Esophagus muscularis mucosa (tissue), 4 donors: Measurements from ENCODE around the gene OR5H1. TPM values are rescaled to one million over a fixed set of nuclear protein-coding genes. Genes with fewer than 3 reads are reported as not detected.
"Not testable (repeated sequence)": the region's sequence is repeated elsewhere in the genome, so short reads cannot be mapped to it uniquely, and the experiment has no call there.

Experiments used
- DNase-seq: peaks from one replicate; pipeline ENCODE4 v3.0.0-alpha.2; 2017; ENCODE audit errors: extremely low spot score
- H3K27ac ChIP-seq, 4 donors: fragments of 200-600 bp; sonication (generic); replicated peaks in 1 of 4; 1 replicate in 3 of 4; 2 replicates in 1 of 4; pipeline ENCODE4 v1.5.1; 2016 to 2019; ENCODE audit warnings: mild to moderate bottlenecking in 1 of 4
- H3K27me3 ChIP-seq, 4 donors: fragments of 200-600 bp; sonication (generic); one replicate each; pipeline versions ENCODE4 v1.5.1 to v1.6.0; 2016 to 2019
- H3K36me3 ChIP-seq, 4 donors: fragments of 200-600 bp; sonication (generic); one replicate each; pipeline ENCODE4 v1.5.1; 2016 to 2019
- H3K4me1 ChIP-seq, 4 donors: fragments of 200-600 bp; sonication (generic); one replicate each; pipeline ENCODE4 v1.5.1; 2016 to 2019
- H3K4me3 ChIP-seq, 4 donors: fragments of 200-600 bp; sonication (generic); 1 replicate in 2 of 4; 2 replicates in 2 of 4; pipeline ENCODE4 v1.5.1; 2016 to 2019; ENCODE audit warnings: mild to moderate bottlenecking in 4 of 4, moderate library complexity in 1 of 4
- H3K9me3 ChIP-seq, 4 donors: fragments of 200-600 bp; sonication (generic); 1 replicate in 3 of 4; 2 replicates in 1 of 4; pipeline ENCODE4 v1.5.1; 2016 to 2019
- CTCF ChIP-seq, 3 experiments: fragments of 200-600 bp in 2 of 3; fragments of 450-650 bp in 1 of 3; sonication (generic) in 2 of 3; IDR thresholded peaks; one replicate each; pipeline ENCODE4 v1.5.1; 2017 to 2019; ENCODE audit warnings: antibody characterized with exemption in 3 of 3, mild to moderate bottlenecking in 2 of 3, moderate library complexity in 1 of 3
- EP300 ChIP-seq: sonication (generic); formaldehyde crosslinking; IDR thresholded peaks from one replicate; pipeline ENCODE4 v1.6.1; 2017; ENCODE audit warnings: antibody characterized with exemption
- POLR2A ChIP-seq: fragments of 450-650 bp; IDR thresholded peaks from one replicate; pipeline ENCODE4 v1.6.1; 2017; ENCODE audit warnings: antibody characterized with exemption, moderate library complexity, mild to moderate bottlenecking, low read depth
- POLR2AphosphoS5 ChIP-seq, 2 donors: sonication (generic); formaldehyde crosslinking; IDR thresholded peaks; one replicate each; pipeline ENCODE4 v1.6.1; 2017; ENCODE audit warnings: antibody characterized with exemption in 2 of 2
- WGBS: methylation state at CpG from one replicate; pipeline ENCODE4 v1.1.5; 2018; 5-methylcytosine and 5-hydroxymethylcytosine counted together
- intact Hi-C: fragments of 100-400 bp; cut with DNase I; formaldehyde crosslinking; loops from one replicate; pipeline ENCODE4 v1.15.1; 2023
- total RNA-seq, 4 donors: library from RNA; depleted of rRNA; stranded (reverse); fragments of >200 nt; gene quantifications; one replicate each; pipeline versions ENCODE4 v1.1.0 to v1.2.1, GENCODE V29; 2016

Gene OR5H1
- total RNA-seq, 4 donors from 2014 or later, result not detected

- TF ChIP-seq POLR2A (no peak), CTCF (IDR thresholded peaks at IDR 0.05) (no peak), POLR2AphosphoS5 (IDR thresholded peaks at IDR 0.05) (no peak), EP300 (no peak)
- Histone ChIP-seq H3K27me3 (no peaks in the 10 kb centered on the region), H3K4me3 (no peak overlapping the region), H3K36me3 (no peaks in the 10 kb centered on the region), H3K27ac (no peak overlapping the region), H3K9me3 (peaks cover 0 to 18% (median 2%) of the 10 kb centered on the region in 4 donors), H3K4me1 (no peaks in the 10 kb centered on the region)
- no peak for DNase-seq
- intact Hi-C loops, result no loop called here
- 85% methylated on average over 4 of the region's 4 CpGs for WGBS
These were observed 20.5 kb upstream of the OR5H1 start for GRCh38 chr3:98109807-98110549.

- Histone ChIP-seq H3K36me3 (no peaks in the 10 kb centered on the region), H3K4me1 (no peaks in the 10 kb centered on the region), H3K27me3 (no peaks in the 10 kb centered on the region), H3K27ac (no peak overlapping the region), H3K4me3 (no peak overlapping the region), H3K9me3 (peaks cover 0 to 18% (median 2%) of the 10 kb centered on the region in 4 donors)
- intact Hi-C loops, result no loop called here
- TF ChIP-seq CTCF (IDR thresholded peaks at IDR 0.05) (no peak), POLR2AphosphoS5 (IDR thresholded peaks at IDR 0.05) (no peak), POLR2A (no peak), EP300 (no peak)
- DNase-seq, result no peak
These were observed 20.0 kb upstream of the OR5H1 start for GRCh38 chr3:98110550-98110908.

- no peaks in the 10 kb centered on the region for H3K27me3 ChIP-seq
- DNase-seq, result no peak
- peaks cover 0 to 17% (median 2%) of the 10 kb centered on the region in 4 donors for H3K9me3 ChIP-seq
- no peaks in the 10 kb centered on the region for H3K36me3 ChIP-seq
- intact Hi-C loops, result no loop called here
- no peaks in the 10 kb centered on the region for H3K4me1 ChIP-seq
- 71% methylated on average over 3 of the region's 3 CpGs for WGBS
- TF ChIP-seq CTCF (IDR thresholded peaks at IDR 0.05), result no peak
- no peak for TF ChIP-seq EP300
- TF ChIP-seq POLR2AphosphoS5 (IDR thresholded peaks at IDR 0.05), result no peak
- no peak for TF ChIP-seq POLR2A
- no peak overlapping the region for H3K27ac ChIP-seq
- no peak overlapping the region for H3K4me3 ChIP-seq
These were observed 16.3 kb upstream of the OR5H1 start for GRCh38 chr3:98114264-98114663.

- H3K36me3 ChIP-seq, result no peaks in the 10 kb centered on the region
- WGBS, result 100% methylated on average over 1 of the region's 1 CpG
- TF ChIP-seq POLR2AphosphoS5 (IDR thresholded peaks at IDR 0.05) (no peak), CTCF (IDR thresholded peaks at IDR 0.05) (no peak), POLR2A (no peak), EP300 (no peak)
- intact Hi-C loops, result no loop called here
- H3K9me3 ChIP-seq, result peaks cover 0 to 12% (median 2%) of the 10 kb centered on the region in 4 donors
- no peak overlapping the region for H3K4me3 ChIP-seq
- no peaks in the 10 kb centered on the region for H3K27me3 ChIP-seq
- DNase-seq, result no peak
- H3K27ac ChIP-seq, result no peak overlapping the region
- no peaks in the 10 kb centered on the region for H3K4me1 ChIP-seq
These were observed 14.8 kb upstream of the OR5H1 start for GRCh38 chr3:98115717-98116116.

- TF ChIP-seq CTCF (IDR thresholded peaks at IDR 0.05), result no peak
- TF ChIP-seq EP300, result no peak
- TF ChIP-seq POLR2AphosphoS5 (IDR thresholded peaks at IDR 0.05), result no peak
- no peak for TF ChIP-seq POLR2A
- WGBS, result 63% methylated on average over 3 of the region's 3 CpGs
- Histone ChIP-seq H3K36me3 (no peaks in the 10 kb centered on the region), H3K27me3 (no peaks in the 10 kb centered on the region), H3K9me3 (no peaks in the 10 kb centered on the region), H3K4me1 (no peaks in the 10 kb centered on the region), H3K4me3 (no peak overlapping the region), H3K27ac (no peak overlapping the region)
- intact Hi-C loops, result no loop called here
- no peak for DNase-seq
These were observed 6.1 kb downstream of the OR5H1 start for GRCh38 chr3:98136631-98137030.

- H3K36me3 ChIP-seq, H3K4me3 ChIP-seq, H3K27ac ChIP-seq, H3K9me3 ChIP-seq, DNase-seq, intact Hi-C loops, H3K27me3 ChIP-seq, H3K4me1 ChIP-seq: not testable (repeated sequence)
- 85% methylated on average over 23 of the region's 23 CpGs for WGBS
These were observed 7.5 kb downstream of the OR5H1 start for GRCh38 chr3:98137826-98138557.
